ENCODE data around the gene HMCN2.

- TF ChIP-seq CTCF (IDR thresholded peaks at IDR 0.05) (no peak), POLR2A (IDR thresholded peaks at IDR 0.05) (no peak), POLR2AphosphoS5 (IDR thresholded peaks at IDR 0.05) (no peak)
Observed at GRCh38 chr9:130483371-130483971, 217.9 kb downstream of the HMCN2 start.

Measured in stomach (tissue), 4 donors.